ENCODE data around the gene CIC.

- TF ChIP-seq POLR2A (IDR thresholded peaks at IDR 0.05) (no peak), CTCF (IDR thresholded peaks at IDR 0.05) (no peak)
These were observed 18.7 kb downstream of the CIC start for GRCh38 chr19:42287827-42288107.
